Transverse colon (tissue), 4 donors: ENCODE data around the gene ARHGAP6. TPM values are rescaled to one million over a fixed set of nuclear protein-coding genes. Genes with fewer than 3 reads are reported as not detected.

ENCODE experiments used
- DNase-seq: peaks from one replicate; pipeline ENCODE4 v3.0.0-alpha.2; 2019
- H3K27ac ChIP-seq, 4 donors: fragments of 200-600 bp; sonication (generic); 2 replicates each; pipeline ENCODE4 v1.5.1; 2016 to 2018; ENCODE audit warnings: inconsistent platforms in 4 of 4
- H3K27me3 ChIP-seq: fragments of 200-600 bp; sonication (generic); 2 replicates; pipeline ENCODE4 v1.5.1; 2017; ENCODE audit warnings: inconsistent platforms
- H3K36me3 ChIP-seq, 4 donors: fragments of 200-600 bp; sonication (generic); 2 replicates each; pipeline ENCODE4 v1.5.1; 2017 to 2019; ENCODE audit warnings: inconsistent platforms in 4 of 4
- H3K4me1 ChIP-seq, 4 donors: fragments of 200-600 bp; sonication (generic); 2 replicates each; pipeline ENCODE4 v1.5.1; 2017 to 2020; ENCODE audit warnings: inconsistent platforms in 4 of 4
- H3K4me3 ChIP-seq, 4 donors: fragments of 200-600 bp; sonication (generic); 1 replicate in 1 of 4; 2 replicates in 3 of 4; pipeline versions ENCODE4 v1.5.1 to v1.6.1; 2017 to 2019; ENCODE audit warnings: inconsistent platforms in 4 of 4
- H3K9me3 ChIP-seq, 2 donors: fragments of 200-600 bp; sonication (generic); 2 replicates each; pipeline ENCODE4 v1.5.1; 2017 to 2019; ENCODE audit warnings: inconsistent platforms in 2 of 2
- CTCF ChIP-seq, 5 experiments: fragments of 200-600 bp in 3 of 5; fragments of 450-650 bp in 2 of 5; sonication (generic) in 3 of 5; IDR thresholded peaks; 1 replicate in 2 of 5; 2 replicates in 3 of 5; pipeline ENCODE4 v1.5.1; 2016 to 2017; ENCODE audit warnings: antibody characterized with exemption in 5 of 5, inconsistent platforms in 3 of 5, mild to moderate bottlenecking in 2 of 5, moderate library complexity in 1 of 5
- EP300 ChIP-seq: sonication (generic); formaldehyde crosslinking; IDR thresholded peaks from one replicate; pipeline ENCODE4 v1.6.1; 2017; ENCODE audit warnings: antibody characterized with exemption, low read depth
- POLR2A ChIP-seq: fragments of 450-650 bp; IDR thresholded peaks from one replicate; pipeline ENCODE4 v1.6.1; 2016; ENCODE audit warnings: antibody characterized with exemption, mild to moderate bottlenecking, moderate library complexity
- POLR2AphosphoS5 ChIP-seq, 3 donors: sonication (generic); formaldehyde crosslinking; IDR thresholded peaks; one replicate each; pipeline ENCODE4 v1.6.1; 2016; ENCODE audit warnings: antibody characterized with exemption in 3 of 3
- WGBS, 2 donors: methylation state at CpG; one replicate each; pipeline ENCODE4 v1.1.5; 2018; ENCODE audit warnings: low coverage in 1 of 2; 5-methylcytosine and 5-hydroxymethylcytosine counted together
- in situ Hi-C, 4 donors: fragments of 200-750 bp; cut with MboI; loops; one replicate each; pipeline versions ENCODE4 v1.15.0 to v1.15.1; 2017; ENCODE audit warnings: low sequenced_read_pairs in 3 of 4, low pct_ligation_motif_present in 1 of 4, low pct_unique_long_range_greater_than_20kb in 1 of 4
- intact Hi-C: fragments of 100-400 bp; cut with DNase I; formaldehyde crosslinking; loops from one replicate; pipeline ENCODE4 v1.15.1; 2023; ENCODE audit warnings: low total_unique reads
- total RNA-seq, 4 donors: library from RNA; depleted of rRNA; stranded (reverse); fragments of >200 nt; gene quantifications; one replicate each; pipeline ENCODE4 v1.1.0, GENCODE V29; 2016

The ARHGAP6 gene
- total RNA-seq, 4 donors from 2014 or later: 5.0 to 12.4 (median 9.0) TPM

- H3K27me3 ChIP-seq: no peaks in the 10 kb centered on the region
- H3K4me1 ChIP-seq: no peaks in the 10 kb centered on the region
- in situ Hi-C loops: no loop called here
- TF ChIP-seq CTCF (IDR thresholded peaks at IDR 0.05) (no peak), EP300 (no peak), POLR2A (no peak), POLR2AphosphoS5 (IDR thresholded peaks at IDR 0.05) (no peak)
- no peaks in the 10 kb centered on the region for H3K9me3 ChIP-seq
- H3K36me3 ChIP-seq: no peaks in the 10 kb centered on the region
- WGBS, 2 donors: 40 to 59% methylated on average over 1 to 8 of the region's 8 CpGs
- no peak overlapping the region for H3K27ac ChIP-seq
- intact Hi-C loops: no loop called here
- peak; percentile 48 for DNase-seq
- H3K4me3 ChIP-seq: no peak overlapping the region
Observed at GRCh38 chrX:11190745-11191510, 474.8 kb downstream of the ARHGAP6 start.

GRCh38 chrX:11189097-11189496 is 476.6 kb downstream of the ARHGAP6 start:
- H3K27me3 ChIP-seq: no peaks in the 10 kb centered on the region
- H3K9me3 ChIP-seq: no peaks in the 10 kb centered on the region
- 86 to 100% methylated on average over 1 of the region's 1 CpG for WGBS, 2 donors
- no peaks in the 10 kb centered on the region for H3K36me3 ChIP-seq
- H3K4me1 ChIP-seq: no peaks in the 10 kb centered on the region
- in situ Hi-C loops (no loop called here), intact Hi-C loops (no loop called here)
- no peak overlapping the region for H3K4me3 ChIP-seq
- no peak overlapping the region for H3K27ac ChIP-seq
- DNase-seq: no peak
- TF ChIP-seq POLR2AphosphoS5 (IDR thresholded peaks at IDR 0.05) (no peak), POLR2A (no peak), CTCF (IDR thresholded peaks at IDR 0.05) (no peak), EP300 (no peak)

- intact Hi-C loops: no loop called here
- Histone ChIP-seq H3K4me1 (no peaks in the 10 kb centered on the region), H3K9me3 (no peaks in the 10 kb centered on the region), H3K36me3 (no peaks in the 10 kb centered on the region), H3K27me3 (no peaks in the 10 kb centered on the region), H3K4me3 (no peak overlapping the region), H3K27ac (no peak overlapping the region)
- no peak for DNase-seq
- WGBS, 2 donors: 66% methylated on average over 7 of the region's 7 CpGs; no CpG with 5 or more reads in 1 of the 2 donors
- in situ Hi-C loops: no loop called here
- no peak for TF ChIP-seq POLR2AphosphoS5 (IDR thresholded peaks at IDR 0.05)
- TF ChIP-seq EP300: no peak
Observed at GRCh38 chrX:11188664-11189063, 477.1 kb downstream of the ARHGAP6 start.

- 87% methylated on average over 3 of the region's 3 CpGs; no CpG with 5 or more reads in 1 of the 2 donors for WGBS, 2 donors
- intact Hi-C loops: no loop called here
- H3K27ac ChIP-seq: no peak overlapping the region
- in situ Hi-C loops: no loop called here
- H3K36me3 ChIP-seq: no peaks in the 10 kb centered on the region
- TF ChIP-seq CTCF (IDR thresholded peaks at IDR 0.05) (no peak), EP300 (no peak), POLR2A (no peak), POLR2AphosphoS5 (IDR thresholded peaks at IDR 0.05) (no peak)
- H3K4me1 ChIP-seq: no peaks in the 10 kb centered on the region
- H3K27me3 ChIP-seq: no peaks in the 10 kb centered on the region
- DNase-seq: no peak
- no peak overlapping the region for H3K4me3 ChIP-seq
- H3K9me3 ChIP-seq: no peaks in the 10 kb centered on the region
Observed at GRCh38 chrX:11187001-11187400, 478.7 kb downstream of the ARHGAP6 start.

GRCh38 chrX:11185861-11186260 is 479.9 kb downstream of the ARHGAP6 start:
- Histone ChIP-seq H3K4me3 (no peak overlapping the region), H3K27me3 (no peaks in the 10 kb centered on the region), H3K27ac (no peak overlapping the region), H3K9me3 (no peaks in the 10 kb centered on the region), H3K36me3 (no peaks in the 10 kb centered on the region), H3K4me1 (no peaks in the 10 kb centered on the region)
- intact Hi-C loops: no loop called here
- in situ Hi-C loops: no loop called here
- DNase-seq: no peak
- TF ChIP-seq CTCF (IDR thresholded peaks at IDR 0.05): no peak
- no peak for TF ChIP-seq POLR2AphosphoS5 (IDR thresholded peaks at IDR 0.05)
- TF ChIP-seq POLR2A: no peak
- TF ChIP-seq EP300: no peak
